ENCODE results near the gene MRPL53.
"Not testable (repeated sequence)": the region's sequence is repeated elsewhere in the genome, so short reads cannot be mapped to it uniquely, and the experiment has no call there.

Gene MRPL53

GRCh38 chr2:74488643-74489481 lies 16.4 kb upstream of the MRPL53 start:
- WGBS (ENCODE audit: insufficient coverage): 100% methylated on average over 9 of the region's 9 CpGs
- Histone ChIP-seq H3K27ac (ENCODE audit: insufficient read depth in 1 of 2, low read depth in 1 of 2, low read length in 2 of 2, poor library complexity in 1 of 2, severe bottlenecking in 2 of 2) (no peak overlapping the region), H3K4me3 (ENCODE audit: control insufficient read depth in 1 of 7, extremely low read depth in 1 of 7, insufficient read depth in 4 of 7, low read depth in 2 of 7, low read length in 6 of 7) (no peak overlapping the region), H3K27me3 (replicated peaks in 2 of 5; ENCODE audit: control insufficient read depth in 4 of 5, insufficient read depth in 5 of 5, low read length in 4 of 5) (no peaks in the 10 kb centered on the region), H3K9me3 (ENCODE audit: control extremely low read depth in 1 of 5, control insufficient read depth in 4 of 5, insufficient read depth in 2 of 5, low read depth in 1 of 5, low read length in 4 of 5) (no peaks in the 10 kb centered on the region), H3K36me3 (ENCODE audit: control insufficient read depth in 4 of 4, insufficient read depth in 4 of 4, low read length in 3 of 4) (peaks cover 9 to 73% (median 36%) of the 10 kb centered on the region in 4 experiments), H3K4me1 (ENCODE audit: control extremely low read depth in 1 of 4, control insufficient read depth in 4 of 4, insufficient read depth in 4 of 4, low read length in 3 of 4) (peaks cover 0 to under 1% (median 0%) of the 10 kb centered on the region in 4 experiments)
- CTCF ChIA-PET: interaction anchor here (0.5 to 3.3 kb wide), 11 partner anchors 15 to 667 kb away, joined by 3 to 15 read pairs (median 3); partner anchors contain the start of gene STAMBP
- DNase-seq: no peak
- POLR2A ChIA-PET: no interaction called here

GRCh38 chr2:74486141-74486540 lies 13.7 kb upstream of the MRPL53 start:
- DNase-seq: no peak
- Histone ChIP-seq H3K27me3 (replicated peaks in 2 of 5; ENCODE audit: control insufficient read depth in 4 of 5, insufficient read depth in 5 of 5, low read length in 4 of 5) (no peaks in the 10 kb centered on the region), H3K4me3 (ENCODE audit: control insufficient read depth in 1 of 7, extremely low read depth in 1 of 7, insufficient read depth in 4 of 7, low read depth in 2 of 7, low read length in 6 of 7) (no peak overlapping the region), H3K4me1 (ENCODE audit: control extremely low read depth in 1 of 4, control insufficient read depth in 4 of 4, insufficient read depth in 4 of 4, low read length in 3 of 4) (peaks cover 4 to 20% (median 19%) of the 10 kb centered on the region in 4 experiments), H3K9me3 (ENCODE audit: control extremely low read depth in 1 of 5, control insufficient read depth in 4 of 5, insufficient read depth in 2 of 5, low read depth in 1 of 5, low read length in 4 of 5) (no peaks in the 10 kb centered on the region), H3K27ac (ENCODE audit: insufficient read depth in 1 of 2, low read depth in 1 of 2, low read length in 2 of 2, poor library complexity in 1 of 2, severe bottlenecking in 2 of 2) (no peak overlapping the region), H3K36me3 (ENCODE audit: control insufficient read depth in 4 of 4, insufficient read depth in 4 of 4, low read length in 3 of 4) (peaks cover 9 to 46% (median 23%) of the 10 kb centered on the region in 4 experiments)
- POLR2A ChIA-PET: no interaction called here
- CTCF ChIA-PET: interaction anchor here (1.0 to 7.6 kb wide), 3 partner anchors 46 to 101 kb away, joined by 5 to 75 read pairs (median 53); no protein-coding TSS in a partner anchor
- WGBS (ENCODE audit: insufficient coverage): 100% methylated on average over 1 of the region's 2 CpGs

GRCh38 chr2:74483675-74484164 lies 11.2 kb upstream of the MRPL53 start:
- ChIA-PET POLR2A (interaction anchor here (1.0 to 2.2 kb wide), 2 partner anchors 46 to 48 kb away, joined by 3 to 15 read pairs; partner anchors contain the start of genes AUP1 and HTRA2), CTCF (interaction anchor here (0.6 to 7.6 kb wide), 18 partner anchors 9 to 107 kb away, joined by 3 to 75 read pairs (median 6); partner anchors contain the start of genes INO80B, MRPL53, TLX2 and WBP1)
- not testable (repeated sequence) for H3K27me3 ChIP-seq (replicated peaks in 2 of 5; ENCODE audit: control insufficient read depth in 4 of 5, insufficient read depth in 5 of 5, low read length in 4 of 5); DNase-seq; H3K9me3 ChIP-seq (ENCODE audit: control extremely low read depth in 1 of 5, control insufficient read depth in 4 of 5, insufficient read depth in 2 of 5, low read depth in 1 of 5, low read length in 4 of 5)
- WGBS (ENCODE audit: insufficient coverage): 84% methylated on average over 15 of the region's 19 CpGs
- Histone ChIP-seq H3K4me1 (ENCODE audit: control extremely low read depth in 1 of 4, control insufficient read depth in 4 of 4, insufficient read depth in 4 of 4, low read length in 3 of 4) (peaks cover 4 to 27% (median 23%) of the 10 kb centered on the region in 4 experiments), H3K36me3 (ENCODE audit: control insufficient read depth in 4 of 4, insufficient read depth in 4 of 4, low read length in 3 of 4) (peaks cover 4 to 29% (median 16%) of the 10 kb centered on the region in 4 experiments), H3K27ac (ENCODE audit: insufficient read depth in 1 of 2, low read depth in 1 of 2, low read length in 2 of 2, poor library complexity in 1 of 2, severe bottlenecking in 2 of 2) (peak overlapping the region in 1 of 2 experiments; percentile 81), H3K4me3 (ENCODE audit: control insufficient read depth in 1 of 7, extremely low read depth in 1 of 7, insufficient read depth in 4 of 7, low read depth in 2 of 7, low read length in 6 of 7) (peak overlapping the region; percentile 88 to 100 (median 94))

GRCh38 chr2:74482801-74483674 lies 10.6 kb upstream of the MRPL53 start, which contains the start of the genes CCDC142 and TTC31:
Gene CCDC142 (minus strand): TSS chr2:74482998. CDS start chr2:74482837, 161 bp downstream.
Gene TTC31 (plus strand): TSS chr2:74483081. CDS start chr2:74483096, 15 bp downstream.
- Histone ChIP-seq H3K9me3 (ENCODE audit: control extremely low read depth in 1 of 5, control insufficient read depth in 4 of 5, insufficient read depth in 2 of 5, low read depth in 1 of 5, low read length in 4 of 5) (no peaks in the 10 kb centered on the region), H3K4me3 (ENCODE audit: control insufficient read depth in 1 of 7, extremely low read depth in 1 of 7, insufficient read depth in 4 of 7, low read depth in 2 of 7, low read length in 6 of 7) (peak within 1 kb of the TSS; percentile 88 to 100 (median 94)), H3K27ac (ENCODE audit: insufficient read depth in 1 of 2, low read depth in 1 of 2, low read length in 2 of 2, poor library complexity in 1 of 2, severe bottlenecking in 2 of 2) (peak within 1 kb of the TSS; percentile 61 to 81), H3K4me1 (ENCODE audit: control extremely low read depth in 1 of 4, control insufficient read depth in 4 of 4, insufficient read depth in 4 of 4, low read length in 3 of 4) (peaks cover 4 to 27% (median 23%) of the 10 kb centered on the region in 4 experiments), H3K36me3 (ENCODE audit: control insufficient read depth in 4 of 4, insufficient read depth in 4 of 4, low read length in 3 of 4) (peaks cover 4 to 24% (median 15%) of the 10 kb centered on the region in 4 experiments), H3K27me3 (replicated peaks in 2 of 5; ENCODE audit: control insufficient read depth in 4 of 5, insufficient read depth in 5 of 5, low read length in 4 of 5) (no peaks in the 10 kb centered on the region)
- ChIA-PET CTCF (interaction anchor here (0.7 to 7.6 kb wide), 28 partner anchors 9 to 117 kb away, joined by 3 to 75 read pairs (median 5); partner anchors contain the start of genes INO80B, MRPL53, TLX2 and WBP1), POLR2A (interaction anchor here (1.0 to 2.8 kb wide), 4 partner anchors 10 to 48 kb away, joined by 3 to 16 read pairs (median 14); partner anchors contain the start of genes AUP1, HTRA2, MRPL53 and WBP1)
- WGBS (ENCODE audit: insufficient coverage): 1% methylated on average over 46 of the region's 50 CpGs
- DNase-seq: peak; percentile 94 to 96 (median 96)

GRCh38 chr2:74481961-74482800 lies 9.7 kb upstream of the MRPL53 start:
- POLR2A ChIA-PET: interaction anchor here (2.2 to 2.8 kb wide), 3 partner anchors 9 to 48 kb away, joined by 13 to 16 read pairs (median 15); partner anchors contain the start of genes AUP1, HTRA2, MRPL53 and WBP1
- CTCF ChIA-PET: interaction anchor here (0.8 to 7.6 kb wide), 26 partner anchors 8 to 118 kb away, joined by 3 to 75 read pairs (median 5); partner anchors contain the start of genes INO80B, MRPL53, TLX2 and WBP1
- DNase-seq: peak in 1 of 3 donors; percentile 67

More at GRCh38 chr2:74481961-74482800, 9.7 kb upstream of the MRPL53 start:
- 3% methylated on average over 76 of the region's 80 CpGs for WGBS (ENCODE audit: insufficient coverage)
- H3K4me3 ChIP-seq (ENCODE audit: control insufficient read depth in 1 of 7, extremely low read depth in 1 of 7, insufficient read depth in 4 of 7, low read depth in 2 of 7, low read length in 6 of 7): peak overlapping the region; percentile 88 to 100 (median 94)
- peak overlapping the region; percentile 61 to 81 for H3K27ac ChIP-seq (ENCODE audit: insufficient read depth in 1 of 2, low read depth in 1 of 2, low read length in 2 of 2, poor library complexity in 1 of 2, severe bottlenecking in 2 of 2)
- peaks cover 6 to 22% (median 15%) of the 10 kb centered on the region in 4 experiments for H3K36me3 ChIP-seq (ENCODE audit: control insufficient read depth in 4 of 4, insufficient read depth in 4 of 4, low read length in 3 of 4)
- peaks cover 4 to 33% (median 23%) of the 10 kb centered on the region in 4 experiments for H3K4me1 ChIP-seq (ENCODE audit: control extremely low read depth in 1 of 4, control insufficient read depth in 4 of 4, insufficient read depth in 4 of 4, low read length in 3 of 4)
- no peaks in the 10 kb centered on the region for H3K9me3 ChIP-seq (ENCODE audit: control extremely low read depth in 1 of 5, control insufficient read depth in 4 of 5, insufficient read depth in 2 of 5, low read depth in 1 of 5, low read length in 4 of 5)
- no peaks in the 10 kb centered on the region for H3K27me3 ChIP-seq (replicated peaks in 2 of 5; ENCODE audit: control insufficient read depth in 4 of 5, insufficient read depth in 5 of 5, low read length in 4 of 5)

Measured in common myeloid progenitor, CD34-positive (primary cell).